Spleen (tissue), 11 donors: ENCODE measurements around the gene SLC35F5. TPM values are rescaled to one million over a fixed set of nuclear protein-coding genes. Genes with fewer than 3 reads are reported as not detected.

ENCODE experiments used
- DNase-seq: peaks from one replicate; pipeline ENCODE4 v3.0.0-alpha.2; 2020
- H3K27ac ChIP-seq, 8 donors: fragments of 200-600 bp; sonication (generic) in 7 of 8; 1 replicate in 4 of 8; 2 replicates in 4 of 8; pipeline versions ENCODE4 v1.5.0 to v1.8.0; 2016 to 2021; ENCODE audit warnings: inconsistent platforms in 4 of 8, mild to moderate bottlenecking in 4 of 8, moderate library complexity in 1 of 8
- H3K27me3 ChIP-seq, 7 donors: fragments of 200-600 bp; sonication (generic) in 6 of 7; replicated peaks in 1 of 7; 1 replicate in 4 of 7; 2 replicates in 3 of 7; pipeline versions ENCODE4 v1.5.0 to v1.8.0; 2016 to 2021; ENCODE audit warnings: inconsistent platforms in 3 of 7, mild to moderate bottlenecking in 1 of 7
- H3K36me3 ChIP-seq, 6 donors: fragments of 200-600 bp; sonication (generic) in 5 of 6; 1 replicate in 4 of 6; 2 replicates in 2 of 6; pipeline versions ENCODE4 v1.5.0 to v1.8.0; 2016 to 2021; ENCODE audit warnings: inconsistent platforms in 2 of 6
- H3K4me1 ChIP-seq, 6 donors: fragments of 200-600 bp; sonication (generic) in 5 of 6; 1 replicate in 3 of 6; 2 replicates in 3 of 6; pipeline versions ENCODE4 v1.5.0 to v1.8.0; 2016 to 2021; ENCODE audit warnings: inconsistent platforms in 3 of 6
- H3K4me3 ChIP-seq, 8 donors: fragments of 200-600 bp; sonication (generic) in 7 of 8; 1 replicate in 4 of 8; 2 replicates in 4 of 8; pipeline versions ENCODE4 v1.5.0 to v1.8.0; 2016 to 2021; ENCODE audit warnings: inconsistent platforms in 4 of 8, mild to moderate bottlenecking in 4 of 8, moderate library complexity in 2 of 8
- H3K9me3 ChIP-seq, 8 donors: fragments of 200-600 bp; sonication (generic) in 7 of 8; 1 replicate in 4 of 8; 2 replicates in 4 of 8; pipeline versions ENCODE4 v1.5.0 to v1.8.0; 2016 to 2021; ENCODE audit warnings: inconsistent platforms in 4 of 8
- CTCF ChIP-seq, 11 experiments: fragments of 200-600 bp in 7 of 11; fragments of 450-650 bp in 4 of 11; sonication (generic) in 4 of 11; IDR thresholded peaks in 8 of 11; conservative IDR thresholded peaks in 3 of 11; 1 replicate in 7 of 11; 2 replicates in 4 of 11; pipeline versions ENCODE4 v1.4.0 to v1.8.0; 2016 to 2021; ENCODE audit warnings: antibody characterized with exemption in 11 of 11, inconsistent platforms in 4 of 11, mild to moderate bottlenecking in 1 of 11
- POLR2A ChIP-seq, 3 donors: fragments of 450-650 bp; IDR thresholded peaks; one replicate each; pipeline ENCODE4 v1.5.1; 2017; ENCODE audit warnings: antibody characterized with exemption in 3 of 3, mild to moderate bottlenecking in 1 of 3
- POLR2AphosphoS5 ChIP-seq, 3 donors: sonication (generic); formaldehyde crosslinking; IDR thresholded peaks; one replicate each; pipeline ENCODE4 v1.5.1; 2017; ENCODE audit warnings: antibody characterized with exemption in 3 of 3
- WGBS, 5 donors: extraction: QIAGEN DNeasy Blood & Tissue Kit in 3 of 5; methylation state at CpG; one replicate each; pipeline versions ENCODE4 v1.1.5 to v1.1.7; 2013 to 2018; 5-methylcytosine and 5-hydroxymethylcytosine counted together
- intact Hi-C: fragments of 100-400 bp; cut with DNase I; formaldehyde crosslinking; loops from one replicate; pipeline ENCODE4 v1.15.0; 2023; ENCODE audit warnings: low total_unique reads
- polyA plus RNA-seq, 3 donors: library from polyadenylated mRNA; stranded (reverse); fragments of 200-250 nt; gene quantifications; one replicate each; pipeline ENCODE4 v1.2.1, GENCODE V29; 2013
- total RNA-seq, 7 donors: library from RNA; depleted of rRNA in 3 of 7; stranded (reverse); fragments of >200 nt in 3 of 7; fragmentation: NEBNext Ultra II Directional in 4 of 7; extraction: Animal tissue kit (Norgen Biotek cat#: 25700) in 4 of 7; gene quantifications; one replicate each; pipeline versions ENCODE4 v1.1.0 to v1.2.1, GENCODE V29; 2016 to 2021
- donor health status: healthy with polysubstance abuse.
- donor health status: DM: no; HTN: no; CAD: no; lungs with moderate emphysema.
- donor health status: DM: no; HTN: no; CAD: no.
- donor health status: Bipolar disorder and iron deficiency.
- donor health status: healthy.
- donor health status: DM: no; HTN: no; CAD: no.
- donor health status: DM: yes; HTN: yes; CAD: no.

SLC35F5 gene
- total and polyA plus RNA-seq, 10 donors: 10.4 to 104 (median 56.1) TPM

DNA sequence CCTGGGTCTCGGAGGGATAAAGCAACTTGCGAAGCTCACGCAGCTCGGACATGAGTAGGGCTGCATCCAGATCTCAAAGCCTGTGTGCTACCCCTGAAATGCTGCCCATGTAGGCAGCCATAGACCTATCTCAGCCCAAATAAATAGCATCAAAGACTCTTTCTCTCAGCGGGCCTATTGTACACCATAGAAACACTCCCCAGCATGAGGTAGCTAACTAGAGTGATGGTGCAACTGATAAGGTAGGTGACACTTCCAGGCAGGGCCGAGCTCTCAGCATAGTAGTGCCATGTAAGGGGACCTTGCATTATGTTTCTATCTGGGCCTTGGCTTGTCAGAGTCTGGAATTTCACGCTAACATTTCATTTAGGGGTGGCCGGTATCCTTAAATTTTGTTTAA, 77.0 kb downstream of the SLC35F5 start:
- TF ChIP-seq CTCF (IDR thresholded peaks at IDR 0.05 in 8 of 11, conservative IDR thresholded peaks at IDR 0.05 in 3 of 11) (no peak), POLR2A (IDR thresholded peaks at IDR 0.05) (no peak)
- H3K9me3 ChIP-seq: no peaks in the 10 kb centered on the region
- intact Hi-C loops: no loop called here
- DNase-seq: no peak
- no peaks in the 10 kb centered on the region for H3K27me3 ChIP-seq
- WGBS, 5 donors: 87 to 93% (median 90%) methylated on average over 8 of the region's 8 CpGs
- no peak overlapping the region for H3K4me3 ChIP-seq
- no peaks in the 10 kb centered on the region for H3K4me1 ChIP-seq
- H3K27ac ChIP-seq: no peak overlapping the region
- no peaks in the 10 kb centered on the region for H3K36me3 ChIP-seq

- WGBS, 5 donors: 87 to 98% (median 89%) methylated on average over 2 of the region's 2 CpGs
- no peak overlapping the region for H3K4me3 ChIP-seq
- H3K27me3 ChIP-seq: no peaks in the 10 kb centered on the region
- H3K36me3 ChIP-seq: no peaks in the 10 kb centered on the region
- no peaks in the 10 kb centered on the region for H3K4me1 ChIP-seq
- TF ChIP-seq POLR2A (IDR thresholded peaks at IDR 0.05): no peak
- no peak for TF ChIP-seq CTCF (IDR thresholded peaks at IDR 0.05 in 8 of 11, conservative IDR thresholded peaks at IDR 0.05 in 3 of 11)
- no peak for TF ChIP-seq POLR2AphosphoS5 (IDR thresholded peaks at IDR 0.05)
- intact Hi-C loops: no loop called here
- no peak overlapping the region for H3K27ac ChIP-seq
- no peak for DNase-seq
- H3K9me3 ChIP-seq: no peaks in the 10 kb centered on the region
Measured at GRCh38 chr2:113677330-113677729, 79.1 kb downstream of the SLC35F5 start.

GRCh38 chr2:113676623-113677266, 79.7 kb downstream of the SLC35F5 start:
- WGBS, 5 donors: 93 to 98% (median 95%) methylated on average over 4 of the region's 4 CpGs
- no peak for DNase-seq
- Histone ChIP-seq H3K27ac (no peak overlapping the region), H3K9me3 (no peaks in the 10 kb centered on the region), H3K36me3 (no peaks in the 10 kb centered on the region), H3K4me1 (no peaks in the 10 kb centered on the region), H3K27me3 (no peaks in the 10 kb centered on the region), H3K4me3 (no peak overlapping the region)
- TF ChIP-seq POLR2AphosphoS5 (IDR thresholded peaks at IDR 0.05): no peak
- no peak for TF ChIP-seq POLR2A (IDR thresholded peaks at IDR 0.05)
- no peak for TF ChIP-seq CTCF (IDR thresholded peaks at IDR 0.05 in 8 of 11, conservative IDR thresholded peaks at IDR 0.05 in 3 of 11)
- intact Hi-C loops: no loop called here

- 67 to 84% (median 70%) methylated on average over 9 of the region's 9 CpGs for WGBS, 5 donors
- Histone ChIP-seq H3K36me3 (no peaks in the 10 kb centered on the region), H3K27ac (peak overlapping the region in 1 of 8 donors; percentile 7), H3K4me3 (no peak overlapping the region), H3K4me1 (no peaks in the 10 kb centered on the region), H3K27me3 (no peaks in the 10 kb centered on the region), H3K9me3 (no peaks in the 10 kb centered on the region)
- TF ChIP-seq CTCF (IDR thresholded peaks at IDR 0.05 in 8 of 11, conservative IDR thresholded peaks at IDR 0.05 in 3 of 11) (no peak), POLR2AphosphoS5 (IDR thresholded peaks at IDR 0.05) (no peak), POLR2A (IDR thresholded peaks at IDR 0.05) (no peak)
- DNase-seq: no peak
- intact Hi-C loops: no loop called here
Measured at GRCh38 chr2:113675875-113676274, 80.6 kb downstream of the SLC35F5 start.
